ENCODE results near the gene COL13A1.
A peak's percentile ranks its signal among the peaks of the same experiment; 100 is the strongest.

COL13A1 gene

GRCh38 chr10:69888882-69889584 lies 87.3 kb downstream of the COL13A1 start:
- DNase-seq (ENCODE audit: low spot score), result no peak

GRCh38 chr10:69890065-69890847 lies 88.5 kb downstream of the COL13A1 start:
- no peak for DNase-seq (ENCODE audit: low spot score)

- no peak for DNase-seq (ENCODE audit: low spot score)
These were observed 89.4 kb downstream of the COL13A1 start for GRCh38 chr10:69891057-69891617.

- DNase-seq (ENCODE audit: low spot score), result no peak
These were observed 90.7 kb downstream of the COL13A1 start for GRCh38 chr10:69892406-69892805.

- DNase-seq (ENCODE audit: low spot score), result no peak
These were observed 91.1 kb downstream of the COL13A1 start for GRCh38 chr10:69892816-69893215.

DNA sequence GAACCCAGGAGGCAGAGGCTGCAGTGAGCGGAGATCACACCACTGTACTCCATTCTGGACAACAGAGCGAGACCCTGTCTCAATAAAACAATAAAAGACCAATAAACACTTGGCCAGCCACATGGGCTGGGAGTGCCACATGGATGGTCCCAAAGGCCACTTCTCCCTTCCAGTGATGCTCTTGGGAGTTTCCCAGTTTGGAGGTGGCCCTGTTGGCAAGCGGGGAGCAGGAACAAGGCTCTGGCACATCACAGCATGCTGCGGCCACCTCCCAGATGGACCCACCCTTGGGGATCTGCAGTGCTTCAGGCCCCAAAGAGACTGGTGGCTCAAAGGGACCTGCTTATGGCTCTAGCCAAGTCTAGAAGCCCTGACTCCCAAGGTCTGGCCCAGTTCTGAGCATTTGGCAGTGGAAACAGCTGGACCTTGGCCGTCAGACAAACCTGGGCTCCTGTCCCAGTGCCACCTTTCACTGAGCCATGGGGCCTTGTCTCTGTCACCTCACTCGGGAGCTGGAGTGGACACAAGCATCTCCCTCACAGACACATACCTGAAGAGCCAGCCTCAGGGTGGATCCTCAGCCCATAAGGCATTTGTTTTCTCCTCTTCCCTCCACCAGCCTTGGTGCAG lies 91.7 kb downstream of the COL13A1 start:
- DNase-seq (ENCODE audit: low spot score), result no peak

- no peak for DNase-seq (ENCODE audit: low spot score)
These were observed 92.5 kb downstream of the COL13A1 start for GRCh38 chr10:69894156-69894555.

GRCh38 chr10:69895759-69896158 lies 94.1 kb downstream of the COL13A1 start:
- peak; percentile 92 for DNase-seq (ENCODE audit: low spot score)

DNA sequence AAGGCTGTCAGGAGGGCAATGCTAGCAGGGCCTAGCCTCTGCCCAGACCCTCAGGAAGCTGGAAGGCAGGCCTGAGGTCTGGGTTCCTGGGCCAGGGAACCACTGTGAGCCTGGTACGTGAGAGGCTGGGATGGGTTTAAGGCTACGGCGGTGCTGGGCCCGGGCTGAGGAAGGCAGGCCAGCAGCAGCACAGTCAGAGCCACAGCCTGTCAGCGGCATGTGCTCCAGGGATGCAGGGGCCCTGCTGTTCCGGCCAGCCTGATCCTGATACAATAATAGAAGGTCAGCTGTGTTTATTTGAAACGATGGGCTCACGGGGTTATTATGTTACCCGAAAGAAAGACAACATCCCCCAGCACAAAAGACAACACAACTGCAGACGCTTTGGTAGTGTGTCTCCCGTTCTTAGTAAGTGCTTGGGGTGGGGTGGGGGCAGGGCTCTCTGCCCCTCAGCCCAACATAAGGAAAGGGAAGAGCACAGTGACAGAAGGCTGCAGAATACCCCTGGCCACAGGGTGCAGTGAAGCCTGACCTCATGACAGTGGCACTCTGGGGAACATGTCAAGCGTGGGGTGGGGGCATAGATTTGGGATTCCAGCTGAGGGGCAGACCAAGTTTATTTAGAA lies 95.0 kb downstream of the COL13A1 start:
- DNase-seq (ENCODE audit: low spot score), result peak; percentile 31

GRCh38 chr10:69897432-69897831 lies 95.7 kb downstream of the COL13A1 start:
- no peak for DNase-seq (ENCODE audit: low spot score)

GRCh38 chr10:69897999-69898398 lies 96.3 kb downstream of the COL13A1 start:
- no peak for DNase-seq (ENCODE audit: low spot score)

- DNase-seq (ENCODE audit: low spot score), result no peak
These were observed 96.8 kb downstream of the COL13A1 start for GRCh38 chr10:69898524-69898923.

DNA sequence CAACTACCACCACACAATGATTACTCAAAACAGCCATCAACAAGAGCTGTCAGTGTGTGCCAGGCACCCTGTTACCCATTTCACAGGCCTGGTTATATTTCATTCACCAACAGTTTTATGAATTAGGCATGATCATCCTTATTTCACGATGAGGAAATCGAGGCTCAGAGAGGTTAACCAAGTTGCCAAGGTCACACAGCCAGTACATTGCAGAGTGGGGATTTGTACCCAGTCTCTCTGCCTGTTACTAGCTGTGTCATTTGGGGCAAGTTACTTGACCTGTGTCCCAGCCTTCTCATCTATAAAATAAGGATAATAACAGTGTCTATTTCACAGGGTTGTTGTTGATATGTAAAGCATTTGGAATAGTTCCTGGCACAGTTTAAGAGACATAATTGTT lies 97.2 kb downstream of the COL13A1 start:
- DNase-seq (ENCODE audit: low spot score), result no peak

DNA sequence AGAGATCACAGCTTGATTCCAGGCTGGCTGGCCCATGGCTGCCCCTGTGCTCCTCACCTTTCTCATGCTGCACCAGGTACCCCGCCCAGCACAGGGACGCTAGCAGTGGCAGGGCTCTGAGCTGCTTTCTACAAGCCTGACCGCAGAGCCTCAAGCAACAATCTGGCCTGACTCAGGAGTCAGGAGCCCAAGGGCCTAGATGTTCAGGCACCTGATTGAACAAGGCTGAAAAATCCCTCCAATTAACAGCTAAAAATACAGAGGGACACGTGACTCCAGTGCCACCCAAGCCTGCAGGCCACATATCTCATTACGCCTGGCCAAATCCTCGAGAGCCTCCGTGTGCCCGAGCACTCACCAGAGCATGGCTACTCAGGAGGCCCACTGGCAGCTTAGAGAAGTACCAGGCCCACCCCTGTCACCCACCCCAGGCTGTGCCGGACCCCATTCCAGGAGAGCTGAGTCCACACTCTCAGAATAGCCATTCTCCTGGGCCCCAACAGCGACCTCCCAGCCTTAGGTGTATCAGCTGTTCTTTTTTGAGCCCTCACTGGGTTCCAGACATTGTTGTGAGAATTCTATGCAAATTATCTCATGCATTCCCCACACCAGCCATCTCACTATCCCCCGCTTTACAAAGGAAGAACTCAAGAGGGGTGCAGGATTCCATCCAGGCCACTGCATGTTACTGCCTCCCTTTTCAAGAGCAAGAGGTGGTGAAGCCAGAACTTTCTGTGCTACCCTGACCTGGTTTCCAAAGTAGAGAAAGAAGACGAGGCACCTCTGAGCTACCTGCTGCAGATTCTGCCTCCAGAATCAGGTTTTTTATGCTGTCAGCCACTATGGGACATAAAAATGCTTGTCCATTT lies 98.3 kb downstream of the COL13A1 start:
- no peak for DNase-seq (ENCODE audit: low spot score)

- DNase-seq (ENCODE audit: low spot score), result no peak
These were observed 99.3 kb downstream of the COL13A1 start for GRCh38 chr10:69901022-69901421.

DNA sequence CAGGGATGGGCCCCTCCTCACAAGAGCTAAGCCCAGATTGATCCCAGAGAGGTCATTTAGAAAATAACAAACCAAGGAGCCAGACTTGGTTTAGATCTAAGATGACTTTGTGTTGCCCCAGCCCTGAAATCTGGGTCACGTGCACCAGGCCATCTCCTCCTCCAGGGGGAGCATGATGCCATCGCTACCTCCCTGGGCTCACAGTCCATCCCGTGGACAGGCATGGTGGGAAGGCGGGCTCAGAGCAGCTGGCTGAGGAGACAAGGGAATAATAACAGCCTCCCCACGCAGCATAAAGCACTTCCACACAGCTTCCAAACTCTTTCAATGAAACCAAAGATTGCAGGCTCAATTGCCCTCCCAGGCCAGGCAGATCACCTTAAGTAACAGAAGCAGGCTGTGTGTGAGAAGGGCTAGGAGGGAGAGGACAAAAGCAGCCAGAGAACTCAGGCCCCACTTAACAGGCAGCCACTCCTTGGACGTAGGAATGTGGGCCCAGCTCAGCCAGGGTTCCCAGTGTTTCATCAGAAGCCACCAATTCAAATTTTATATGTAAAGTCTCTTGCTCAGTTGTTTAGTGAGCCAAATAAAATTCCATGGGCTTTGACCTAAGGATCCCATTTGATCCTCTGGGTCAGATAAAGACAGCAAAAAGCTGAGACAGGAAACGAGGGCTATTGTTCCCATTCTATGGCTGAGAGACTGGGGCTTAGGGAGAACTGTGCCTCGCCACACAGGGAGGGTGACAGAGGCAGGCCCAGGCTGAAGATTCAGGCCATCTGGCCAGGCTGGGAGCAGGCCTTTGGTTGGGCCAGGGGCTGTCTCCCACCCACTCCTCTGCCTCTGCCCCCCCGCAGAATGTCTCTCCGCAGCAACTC lies 100.2 kb downstream of the COL13A1 start:
- peak; percentile 91 for DNase-seq (ENCODE audit: low spot score)

DNA sequence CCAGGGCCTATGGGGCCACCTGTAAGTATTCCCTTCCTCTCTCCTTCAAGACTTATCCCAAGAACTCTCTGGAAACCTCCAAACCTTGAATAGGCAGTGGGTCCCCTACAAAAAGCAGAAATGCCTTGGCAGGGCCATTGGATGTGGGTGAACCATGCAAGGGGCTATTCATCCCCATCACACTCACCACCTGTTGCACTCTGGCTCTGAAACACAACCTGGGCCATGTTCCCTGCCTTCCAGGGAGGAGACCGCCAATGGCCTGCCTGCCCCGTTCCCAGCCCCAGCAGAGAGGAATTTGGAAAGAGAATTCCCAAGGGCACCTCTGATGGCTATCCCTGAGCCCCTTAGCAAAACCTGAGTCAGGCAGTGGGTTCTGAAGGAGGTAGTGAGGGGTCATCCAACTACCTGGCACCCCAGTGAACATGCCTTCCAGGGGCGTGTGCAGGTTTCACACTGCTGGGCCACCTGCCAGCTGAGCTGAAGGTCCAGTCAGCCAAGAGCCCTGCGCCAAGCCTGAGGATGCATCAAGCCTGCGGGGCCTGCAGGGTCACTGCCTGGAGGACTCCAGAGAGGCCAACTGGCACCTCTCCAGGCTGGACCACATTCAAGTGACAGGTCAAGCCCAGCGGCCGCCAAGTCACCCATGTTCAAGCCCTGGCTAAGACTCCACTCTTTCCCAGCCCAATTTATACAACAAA lies 101.3 kb downstream of the COL13A1 start:
- DNase-seq (ENCODE audit: low spot score), result no peak

DNA sequence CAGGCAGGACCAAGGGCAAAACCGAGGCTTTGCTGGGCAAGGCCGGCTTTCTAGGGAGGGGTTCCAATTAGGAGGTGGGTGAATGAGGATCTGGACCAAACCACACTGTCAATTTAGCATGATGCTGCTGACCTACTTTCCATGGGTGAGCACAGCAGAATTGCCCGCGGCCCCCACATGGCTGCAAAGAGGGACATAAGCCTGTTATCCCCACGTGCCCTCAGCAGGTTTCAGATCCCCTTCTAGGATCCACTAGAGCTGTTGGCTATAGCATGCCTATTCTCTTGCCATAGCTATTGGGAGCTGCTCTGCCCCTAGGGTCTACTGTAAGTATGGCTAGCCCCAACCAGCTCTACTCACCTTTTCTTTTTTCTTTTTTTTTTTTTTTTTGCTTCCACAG lies 102.8 kb downstream of the COL13A1 start:
- no peak for DNase-seq (ENCODE audit: low spot score)

GRCh38 chr10:69906425-69906824 lies 104.7 kb downstream of the COL13A1 start:
- DNase-seq (ENCODE audit: low spot score), result no peak

- DNase-seq (ENCODE audit: low spot score), result no peak
These were observed 105.8 kb downstream of the COL13A1 start for GRCh38 chr10:69907517-69907916.

All from AG08395 (cell line).